ENCODE measurements around the gene UBE2QL1. TPM values are rescaled to one million over a fixed set of nuclear protein-coding genes. Genes with fewer than 3 reads are reported as not detected.

UBE2QL1 gene
- polyA plus RNA-seq, 1 of the 3 experiments (the other 2 are of a cell fraction): 0.28 TPM

GRCh38 chr5:6431214-6432195, 17.2 kb upstream of the UBE2QL1 start:
- no peaks in the 10 kb centered on the region for H3K9me3 ChIP-seq
- H3F3A ChIP-seq (replicated peaks; ENCODE audit: insufficient read depth): no peaks in the 10 kb centered on the region
- no peak overlapping the region for H3K4me2 ChIP-seq
- H3K4me3 ChIP-seq (ENCODE audit: low read depth in 2 of 2, low read length in 1 of 2): no peak overlapping the region
- 36% methylated on average over 6 of the region's 6 CpGs for WGBS (ENCODE audit: low lambda C conversion rate)
- no peaks in the 10 kb centered on the region for H4K20me1 ChIP-seq (ENCODE audit: insufficient read depth)
- H3K27me3 ChIP-seq (ENCODE audit: insufficient read depth): no peaks in the 10 kb centered on the region
- ChIA-PET CTCF (interaction anchor here (0.9 kb wide), 1 partner anchor 934 kb away, joined by 4 read pairs; no protein-coding TSS in a partner anchor), POLR2A (no interaction called here)
- no peaks in the 10 kb centered on the region for H3K79me2 ChIP-seq (ENCODE audit: insufficient read depth)
- no peaks in the 10 kb centered on the region for H3K36me3 ChIP-seq (replicated peaks in 1 of 2; ENCODE audit: control insufficient read depth in 1 of 2, insufficient read depth in 2 of 2, low read length in 1 of 2)
- TF ChIP-seq YY1 (IDR thresholded peaks at IDR 0.05; ENCODE audit: low read depth) (no peak), RCOR1 (IDR thresholded peaks at IDR 0.05; ENCODE audit: low read length) (no peak), MAX (IDR thresholded peaks at IDR 0.05; ENCODE audit: low read depth) (no peak)
- H3K9me2 ChIP-seq: no peaks in the 10 kb centered on the region
- H3K4me1 ChIP-seq (ENCODE audit: control insufficient read depth in 1 of 2, insufficient read depth in 2 of 2, low read depth in 1 of 2, low read length in 1 of 2): no peaks in the 10 kb centered on the region; a peak in 2 of 4 replicates
- H2AFZ ChIP-seq (ENCODE audit: low read depth): no peak overlapping the region
- DNase-seq: no peak
- H3K27ac ChIP-seq (ENCODE audit: low read depth in 2 of 2, low read length in 1 of 2): no peak overlapping the region
- H3K9ac ChIP-seq: no peak overlapping the region

- Histone ChIP-seq H3K36me3 (replicated peaks in 1 of 2; ENCODE audit: control insufficient read depth in 1 of 2, insufficient read depth in 2 of 2, low read length in 1 of 2) (no peaks in the 10 kb centered on the region), H3K27ac (ENCODE audit: low read depth in 2 of 2, low read length in 1 of 2) (no peak overlapping the region), H3K4me3 (ENCODE audit: low read depth in 2 of 2, low read length in 1 of 2) (no peak overlapping the region), H3K9me2 (no peaks in the 10 kb centered on the region), H3K27me3 (ENCODE audit: insufficient read depth) (no peaks in the 10 kb centered on the region), H3K4me1 (ENCODE audit: control insufficient read depth in 1 of 2, insufficient read depth in 2 of 2, low read depth in 1 of 2, low read length in 1 of 2) (no peaks in the 10 kb centered on the region; a peak in 2 of 4 replicates), H3K79me2 (ENCODE audit: insufficient read depth) (no peaks in the 10 kb centered on the region), H3K9ac (no peak overlapping the region), H3K4me2 (no peak overlapping the region), H2AFZ (ENCODE audit: low read depth) (no peak overlapping the region), H3K9me3 (no peaks in the 10 kb centered on the region), H4K20me1 (ENCODE audit: insufficient read depth) (no peaks in the 10 kb centered on the region), H3F3A (replicated peaks; ENCODE audit: insufficient read depth) (no peaks in the 10 kb centered on the region)
- no peak for TF ChIP-seq PBX3 (IDR thresholded peaks at IDR 0.05)
- no peak for TF ChIP-seq TAF1 (IDR thresholded peaks at IDR 0.05; ENCODE audit: borderline replicate concordance, low read depth, low read length)
- TF ChIP-seq MAX (IDR thresholded peaks at IDR 0.05; ENCODE audit: low read depth): no peak
- no peak for TF ChIP-seq USF1 (IDR thresholded peaks at IDR 0.05; ENCODE audit: borderline replicate concordance, low read depth)
- no peak for TF ChIP-seq RFX5 (IDR thresholded peaks at IDR 0.05; ENCODE audit: low read length)
- no peak for TF ChIP-seq CTCF (IDR thresholded peaks at IDR 0.05)
- TF ChIP-seq YY1 (IDR thresholded peaks at IDR 0.05; ENCODE audit: low read depth): no peak
- TF ChIP-seq MXI1 (IDR thresholded peaks at IDR 0.05; ENCODE audit: low read depth, low read length): no peak
- TF ChIP-seq GATA2 (CRISPR knock-in tag; IDR thresholded peaks at IDR 0.05): no peak
- TF ChIP-seq NFIC (IDR thresholded peaks at IDR 0.05; ENCODE audit: borderline replicate concordance): no peak
- no peak for TF ChIP-seq USF2 (IDR thresholded peaks at IDR 0.05; ENCODE audit: borderline replicate concordance, low read depth, low read length)
- TF ChIP-seq SIN3A (IDR thresholded peaks at IDR 0.05; ENCODE audit: borderline replicate concordance, low read depth, low read length): no peak
- TF ChIP-seq IRF3 (IDR thresholded peaks at IDR 0.05; ENCODE audit: low read depth, low read length): no peak
- POLR2A ChIA-PET: no interaction called here
- no peak for DNase-seq
- 30% methylated on average over 6 of the region's 9 CpGs for WGBS (ENCODE audit: low lambda C conversion rate)
- CTCF ChIA-PET: no interaction called here
These were observed 16.5 kb upstream of the UBE2QL1 start for GRCh38 chr5:6432206-6432605.

Measured in SK-N-SH (cell line).